ENCODE measurements around the gene MASP1. TPM values are rescaled to one million over a fixed set of nuclear protein-coding genes. Genes with fewer than 3 reads are reported as not detected.

MASP1 gene
- total RNA-seq, 2 experiments from 2014 or later = not detected

DNA sequence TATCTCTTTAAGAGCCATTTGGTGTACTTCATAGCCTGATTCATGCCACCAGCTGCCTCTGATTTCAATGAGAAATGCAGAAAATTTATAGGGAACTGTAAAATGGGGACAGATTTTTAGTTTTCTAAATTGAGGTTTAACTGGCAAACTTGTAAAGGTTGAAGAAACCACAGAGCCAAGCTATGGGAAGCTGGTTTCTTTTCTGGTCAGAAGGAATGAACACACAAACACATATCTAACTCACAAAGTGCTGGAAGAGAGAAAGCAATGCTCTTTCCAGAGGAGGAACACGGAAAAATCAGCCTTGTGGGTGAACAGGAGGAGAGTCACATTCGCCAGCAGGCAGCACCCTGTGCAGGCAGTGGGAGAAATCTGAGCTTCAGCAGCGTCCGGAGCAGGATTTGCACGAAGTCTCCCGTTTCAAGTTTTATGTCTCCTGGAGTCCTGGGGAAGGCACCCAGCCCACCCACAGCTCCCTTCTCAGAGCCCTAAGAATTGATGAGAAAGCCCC, 481 bp downstream of the MASP1 start:
- CTCF ChIA-PET = no interaction called here
- ATAC-seq (no peak), DNase-seq (no peak)
- Mint-ChIP-seq H3K4me3 (no peak overlapping the region), H3K27me3 (peaks cover 60% of the 10 kb centered on the region), H3K27ac (no peak overlapping the region), H3K4me1 (no peaks in the 10 kb centered on the region), H3K36me3 (no peaks in the 10 kb centered on the region), H3K9me3 (ENCODE audit: low read depth) (no peaks in the 10 kb centered on the region)

- no peak for ATAC-seq
- Mint-ChIP-seq H3K27ac (no peak overlapping the region), H3K4me3 (no peak overlapping the region), H3K9me3 (ENCODE audit: low read depth) (no peaks in the 10 kb centered on the region), H3K4me1 (no peaks in the 10 kb centered on the region), H3K27me3 (peaks cover 56% of the 10 kb centered on the region), H3K36me3 (no peaks in the 10 kb centered on the region)
- DNase-seq = no peak
- CTCF ChIA-PET = no interaction called here
Measured at GRCh38 chr3:187290503-187290902, 1.0 kb downstream of the MASP1 start.

- CTCF ChIA-PET = interaction anchor here (1.0 kb wide), 1 partner anchor 30 kb away, joined by 3 read pairs; no protein-coding TSS in a partner anchor
- Mint-ChIP-seq H3K9me3 (ENCODE audit: low read depth) (no peaks in the 10 kb centered on the region), H3K27ac (no peak overlapping the region), H3K36me3 (no peaks in the 10 kb centered on the region), H3K4me1 (no peaks in the 10 kb centered on the region), H3K27me3 (peaks cover 59% of the 10 kb centered on the region), H3K4me3 (no peak overlapping the region)
- ATAC-seq = no peak
- no peak for DNase-seq
Measured at GRCh38 chr3:187288855-187289605, 2.5 kb downstream of the MASP1 start.

- DNase-seq (no peak), ATAC-seq (no peak)
- Mint-ChIP-seq H3K27me3 (peaks cover 59% of the 10 kb centered on the region), H3K27ac (no peak overlapping the region), H3K4me3 (no peak overlapping the region), H3K9me3 (ENCODE audit: low read depth) (no peaks in the 10 kb centered on the region), H3K36me3 (no peaks in the 10 kb centered on the region), H3K4me1 (no peaks in the 10 kb centered on the region)
- CTCF ChIA-PET = interaction anchor here (1.0 kb wide), 1 partner anchor 31 kb away, joined by 3 read pairs; no protein-coding TSS in a partner anchor
Measured at GRCh38 chr3:187288131-187288854, 3.2 kb downstream of the MASP1 start.

- Mint-ChIP-seq H3K4me1 (no peaks in the 10 kb centered on the region), H3K27me3 (peaks cover 55% of the 10 kb centered on the region), H3K4me3 (no peak overlapping the region), H3K9me3 (ENCODE audit: low read depth) (no peaks in the 10 kb centered on the region), H3K36me3 (no peaks in the 10 kb centered on the region), H3K27ac (no peak overlapping the region)
- ATAC-seq (no peak), DNase-seq (no peak)
- CTCF ChIA-PET = no interaction called here
Measured at GRCh38 chr3:187287256-187287655, 4.3 kb downstream of the MASP1 start.

DNA sequence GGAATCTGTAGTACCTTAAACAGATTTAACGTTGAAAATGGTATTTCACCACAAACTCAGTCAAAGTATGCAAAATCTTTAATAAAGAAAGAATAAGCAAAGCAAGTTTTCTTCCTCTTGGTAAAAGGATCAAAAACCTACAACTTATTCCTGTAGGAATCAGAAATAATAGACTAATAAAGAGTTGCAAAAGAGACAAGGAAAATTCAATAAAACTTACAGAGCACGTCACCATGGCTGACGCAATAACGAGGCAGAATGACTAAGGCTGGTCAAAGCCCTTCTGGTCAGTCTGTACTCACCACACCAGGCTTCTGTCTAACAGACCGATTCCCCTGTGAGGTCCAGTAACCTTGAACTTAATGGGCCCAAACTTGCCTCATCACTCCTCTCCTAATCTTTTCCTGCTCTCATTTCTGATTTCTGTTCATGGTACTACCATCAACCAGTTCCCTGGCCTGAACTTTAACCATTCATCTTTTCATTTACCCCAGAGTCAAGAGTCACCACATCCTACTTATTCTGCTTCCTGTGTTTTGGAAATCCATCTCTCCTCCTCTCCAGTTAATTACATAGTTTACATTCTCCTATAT, 5.0 kb downstream of the MASP1 start:
- Mint-ChIP-seq H3K4me1 (no peaks in the 10 kb centered on the region), H3K4me3 (no peak overlapping the region), H3K27ac (no peak overlapping the region), H3K27me3 (peaks cover 48% of the 10 kb centered on the region), H3K36me3 (no peaks in the 10 kb centered on the region), H3K9me3 (ENCODE audit: low read depth) (no peaks in the 10 kb centered on the region)
- ATAC-seq (no peak), DNase-seq (no peak)
- CTCF ChIA-PET = no interaction called here

- no peak overlapping the region for H3K27ac Mint-ChIP-seq
- no peaks in the 10 kb centered on the region for H3K36me3 Mint-ChIP-seq
Measured at GRCh38 chr3:187281191-187281714, 10.3 kb downstream of the MASP1 start.

GRCh38 chr3:187280644-187281043, 10.9 kb downstream of the MASP1 start:
- Mint-ChIP-seq H3K9me3 (ENCODE audit: low read depth) (no peaks in the 10 kb centered on the region), H3K4me3 (no peak overlapping the region), H3K27ac (no peak overlapping the region), H3K36me3 (no peaks in the 10 kb centered on the region), H3K4me1 (no peaks in the 10 kb centered on the region), H3K27me3 (peaks cover 43% of the 10 kb centered on the region)
- ATAC-seq (no peak), DNase-seq (no peak)
- CTCF ChIA-PET = no interaction called here

More at GRCh38 chr3:187281191-187281714, 10.3 kb downstream of the MASP1 start:
- Mint-ChIP-seq H3K27me3 (peaks cover 40% of the 10 kb centered on the region), H3K4me1 (no peaks in the 10 kb centered on the region), H3K4me3 (no peak overlapping the region), H3K9me3 (ENCODE audit: low read depth) (no peaks in the 10 kb centered on the region)
- CTCF ChIA-PET = no interaction called here
- DNase-seq (no peak), ATAC-seq (no peak)

GRCh38 chr3:187277129-187277462, 14.4 kb downstream of the MASP1 start:
- H3K4me3 Mint-ChIP-seq = no peak overlapping the region
- CTCF ChIA-PET = no interaction called here
- no peaks in the 10 kb centered on the region for H3K9me3 Mint-ChIP-seq (ENCODE audit: low read depth)
- no peak for DNase-seq
- no peaks in the 10 kb centered on the region for H3K36me3 Mint-ChIP-seq
- peaks cover 34% of the 10 kb centered on the region for H3K27me3 Mint-ChIP-seq
- no peak for ATAC-seq
- H3K4me1 Mint-ChIP-seq = no peaks in the 10 kb centered on the region
- H3K27ac Mint-ChIP-seq = no peak overlapping the region

- Mint-ChIP-seq H3K27me3 (peaks cover 37% of the 10 kb centered on the region), H3K27ac (no peak overlapping the region), H3K36me3 (no peaks in the 10 kb centered on the region), H3K4me1 (no peaks in the 10 kb centered on the region), H3K9me3 (ENCODE audit: low read depth) (no peaks in the 10 kb centered on the region), H3K4me3 (no peak overlapping the region)
- CTCF ChIA-PET = no interaction called here
- no peak for ATAC-seq
- DNase-seq = no peak
Measured at GRCh38 chr3:187276397-187277128, 15.0 kb downstream of the MASP1 start.

DNA sequence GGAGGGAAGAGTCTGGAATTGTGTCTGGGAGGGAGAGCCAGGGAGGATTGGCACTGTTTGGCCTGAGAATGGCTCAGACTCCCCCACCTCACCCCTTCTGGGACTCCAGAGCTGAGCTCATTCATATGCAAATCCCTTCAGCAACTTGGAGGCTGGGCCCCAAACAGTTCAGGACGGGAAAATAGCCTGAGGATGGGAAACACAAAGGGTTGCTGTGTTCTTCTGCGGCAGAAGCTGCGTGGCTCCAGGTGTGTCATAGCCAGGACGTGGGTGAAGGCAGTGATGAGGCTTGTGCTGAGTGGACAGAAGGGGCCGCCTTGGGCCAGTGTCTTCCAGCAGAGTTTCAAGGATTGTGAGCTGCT, 16.6 kb downstream of the MASP1 start:
- no peaks in the 10 kb centered on the region for H3K36me3 Mint-ChIP-seq
- no peak overlapping the region for H3K4me3 Mint-ChIP-seq
- no peaks in the 10 kb centered on the region for H3K9me3 Mint-ChIP-seq (ENCODE audit: low read depth)
- no peak for DNase-seq
- peaks cover 35% of the 10 kb centered on the region for H3K27me3 Mint-ChIP-seq
- H3K27ac Mint-ChIP-seq = no peak overlapping the region
- no peaks in the 10 kb centered on the region for H3K4me1 Mint-ChIP-seq
- CTCF ChIA-PET = no interaction called here
- ATAC-seq = no peak

GRCh38 chr3:187274315-187274976, 17.1 kb downstream of the MASP1 start:
- no peak overlapping the region for H3K4me3 Mint-ChIP-seq
- ATAC-seq (no peak), DNase-seq (no peak)
- CTCF ChIA-PET = no interaction called here
- no peaks in the 10 kb centered on the region for H3K9me3 Mint-ChIP-seq (ENCODE audit: low read depth)
- no peak overlapping the region for H3K27ac Mint-ChIP-seq
- peaks cover 30% of the 10 kb centered on the region for H3K27me3 Mint-ChIP-seq
- no peaks in the 10 kb centered on the region for H3K4me1 Mint-ChIP-seq
- H3K36me3 Mint-ChIP-seq = no peaks in the 10 kb centered on the region

GRCh38 chr3:187271582-187271981, 20.0 kb downstream of the MASP1 start:
- ATAC-seq = no peak
- Mint-ChIP-seq H3K4me3 (no peak overlapping the region), H3K27me3 (peaks cover 15% of the 10 kb centered on the region), H3K4me1 (no peaks in the 10 kb centered on the region), H3K27ac (no peak overlapping the region), H3K36me3 (no peaks in the 10 kb centered on the region), H3K9me3 (ENCODE audit: low read depth) (no peaks in the 10 kb centered on the region)
- CTCF ChIA-PET = no interaction called here
- DNase-seq = no peak
